OCI-LY1 (cell line): Measurements from ENCODE around the gene RPL35A.

ENCODE experiments used
- CTCF ChIP-seq: fragments of 200-600 bp; sonication (generic), shearing (Covaris generic); IDR thresholded peaks from 2 replicates; pipeline ENCODE4 v1.5.1; 2017; ENCODE audit warnings: mild to moderate bottlenecking, antibody characterized with exemption, low read length, moderate library complexity, mixed read lengths
- EZH2 ChIP-seq: fragments of 200-600 bp; sonication (generic), shearing (Covaris generic); IDR thresholded peaks from 2 replicates; pipeline ENCODE4 v1.8.0; 2017; ENCODE audit warnings: borderline replicate concordance, mixed run types, mild to moderate bottlenecking, antibody characterized with exemption, low read length, moderate library complexity, mixed read lengths

- TF ChIP-seq CTCF (no peak), EZH2 (no peak)
Measured at GRCh38 chr3:197958346-197958745, 8.4 kb downstream of the RPL35A start.
